ENCODE data around the gene CDK2AP2.
"Not testable (repeated sequence)": the region's sequence is repeated elsewhere in the genome, so short reads cannot be mapped to it uniquely, and the experiment has no call there.

The CDK2AP2 gene

DNA sequence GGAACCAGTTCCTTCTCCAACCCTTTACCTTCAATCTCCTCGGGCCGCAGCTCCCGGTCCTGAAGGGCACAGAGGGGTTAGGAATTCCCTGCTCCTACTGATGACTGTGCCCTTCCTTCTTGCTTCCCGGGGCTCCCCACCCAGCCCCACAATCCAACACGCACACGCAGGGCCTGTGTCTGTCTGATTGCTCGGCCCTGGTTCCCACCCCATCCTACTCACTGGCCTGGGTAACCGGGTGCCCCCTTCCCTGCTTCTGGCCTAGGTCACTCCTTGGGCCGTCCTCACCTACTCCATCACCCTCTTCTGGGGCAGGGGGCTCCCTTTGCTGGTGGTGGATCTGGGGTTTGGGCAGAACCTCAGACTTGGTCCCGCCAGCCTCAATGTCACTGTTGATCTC, 14.0 kb upstream of the CDK2AP2 start:
- in situ Hi-C loops (cut with HindIII; ENCODE audit: low sequenced_read_pairs): no loop called here
- DNase-seq (ENCODE audit: low read depth, low spot score): no peak
- no peak overlapping the region for H3K4me3 ChIP-seq (ENCODE audit: low read depth, low read length)
- TF ChIP-seq, protein P1, sequence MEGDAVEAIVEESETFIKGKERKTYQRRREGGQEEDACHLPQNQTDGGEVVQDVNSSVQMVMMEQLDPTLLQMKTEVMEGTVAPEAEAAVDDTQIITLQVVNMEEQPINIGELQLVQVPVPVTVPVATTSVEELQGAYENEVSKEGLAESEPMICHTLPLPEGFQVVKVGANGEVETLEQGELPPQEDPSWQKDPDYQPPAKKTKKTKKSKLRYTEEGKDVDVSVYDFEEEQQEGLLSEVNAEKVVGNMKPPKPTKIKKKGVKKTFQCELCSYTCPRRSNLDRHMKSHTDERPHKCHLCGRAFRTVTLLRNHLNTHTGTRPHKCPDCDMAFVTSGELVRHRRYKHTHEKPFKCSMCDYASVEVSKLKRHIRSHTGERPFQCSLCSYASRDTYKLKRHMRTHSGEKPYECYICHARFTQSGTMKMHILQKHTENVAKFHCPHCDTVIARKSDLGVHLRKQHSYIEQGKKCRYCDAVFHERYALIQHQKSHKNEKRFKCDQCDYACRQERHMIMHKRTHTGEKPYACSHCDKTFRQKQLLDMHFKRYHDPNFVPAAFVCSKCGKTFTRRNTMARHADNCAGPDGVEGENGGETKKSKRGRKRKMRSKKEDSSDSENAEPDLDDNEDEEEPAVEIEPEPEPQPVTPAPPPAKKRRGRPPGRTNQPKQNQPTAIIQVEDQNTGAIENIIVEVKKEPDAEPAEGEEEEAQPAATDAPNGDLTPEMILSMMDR (IDR thresholded peaks at IDR 0.05; ENCODE audit: low read depth, low read length): no peak

GRCh38 chr11:67520856-67521824, 13.2 kb upstream of the CDK2AP2 start:
- no peak for DNase-seq (ENCODE audit: low read depth, low spot score)
- in situ Hi-C loops (cut with HindIII; ENCODE audit: low sequenced_read_pairs): no loop called here
- TF ChIP-seq, protein P1 (IDR thresholded peaks at IDR 0.05; ENCODE audit: low read depth, low read length): no peak
- no peak overlapping the region for H3K4me3 ChIP-seq (ENCODE audit: low read depth, low read length)

- no peak overlapping the region for H3K4me3 ChIP-seq (ENCODE audit: low read depth, low read length)
- in situ Hi-C loops (cut with HindIII; ENCODE audit: low sequenced_read_pairs): no loop called here
- DNase-seq (ENCODE audit: low read depth, low spot score): no peak
- TF ChIP-seq, protein P1 (IDR thresholded peaks at IDR 0.05; ENCODE audit: low read depth, low read length): no peak
Observed at GRCh38 chr11:67519726-67520125, 11.8 kb upstream of the CDK2AP2 start.

GRCh38 chr11:67517784-67518552, 10.0 kb upstream of the CDK2AP2 start:
- no peak overlapping the region for H3K4me3 ChIP-seq (ENCODE audit: low read depth, low read length)
- in situ Hi-C loops (cut with HindIII; ENCODE audit: low sequenced_read_pairs): no loop called here
- TF ChIP-seq, protein P1 (IDR thresholded peaks at IDR 0.05; ENCODE audit: low read depth, low read length): no peak
- DNase-seq (ENCODE audit: low read depth, low spot score): no peak

GRCh38 chr11:67516806-67517205, 8.8 kb upstream of the CDK2AP2 start:
- DNase-seq (ENCODE audit: low read depth, low spot score): no peak
- in situ Hi-C loops (cut with HindIII; ENCODE audit: low sequenced_read_pairs): no loop called here
- TF ChIP-seq, protein P1 (IDR thresholded peaks at IDR 0.05; ENCODE audit: low read depth, low read length): no peak
- no peak overlapping the region for H3K4me3 ChIP-seq (ENCODE audit: low read depth, low read length)

DNA sequence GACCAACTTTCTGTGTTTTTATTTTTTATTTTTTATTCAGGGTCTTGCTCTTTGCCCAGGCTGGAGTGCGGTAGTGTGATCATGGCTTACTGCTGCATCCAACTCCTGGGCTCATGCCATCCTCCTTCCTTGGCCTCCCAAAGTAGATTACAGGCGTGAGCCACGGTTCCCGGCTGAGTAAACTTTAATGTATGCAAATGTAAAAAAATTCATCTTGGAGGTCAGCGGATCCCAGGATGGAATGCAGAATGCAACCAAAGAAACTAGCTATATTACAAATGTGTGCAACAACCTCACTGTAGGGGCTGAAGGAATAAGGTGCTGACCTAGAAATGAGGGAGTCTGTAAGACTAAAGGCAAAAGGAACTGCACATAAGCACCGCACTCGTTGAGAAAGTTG, 6.2 kb upstream of the CDK2AP2 start:
- DNase-seq (ENCODE audit: low read depth, low spot score): no peak
- TF ChIP-seq, protein P1 (IDR thresholded peaks at IDR 0.05; ENCODE audit: low read depth, low read length): no peak
- in situ Hi-C loops (cut with HindIII; ENCODE audit: low sequenced_read_pairs): no loop called here
- no peak overlapping the region for H3K4me3 ChIP-seq (ENCODE audit: low read depth, low read length)

DNA sequence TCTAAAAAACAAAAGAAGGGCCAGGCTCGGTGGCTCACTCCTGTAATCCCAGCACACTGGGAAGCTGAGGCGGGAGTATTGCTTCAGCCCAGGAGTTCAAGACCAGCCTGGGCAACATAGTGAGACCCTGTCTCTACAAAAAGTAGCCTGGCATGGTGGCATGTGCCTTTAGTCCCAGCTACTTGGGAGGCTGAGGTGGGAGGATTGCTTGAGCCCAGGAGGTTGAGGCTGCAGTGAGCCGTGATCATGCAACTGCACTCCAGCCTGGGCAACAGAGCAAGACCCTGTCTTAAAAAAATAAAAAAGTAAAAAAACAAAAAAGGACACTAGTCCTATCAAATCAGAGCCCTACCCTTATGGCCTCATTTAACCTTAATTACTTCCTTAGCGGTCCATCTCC, 3.6 kb upstream of the CDK2AP2 start:
- in situ Hi-C loops (cut with HindIII; ENCODE audit: low sequenced_read_pairs); DNase-seq (ENCODE audit: low read depth, low spot score); H3K4me3 ChIP-seq (ENCODE audit: low read depth, low read length): not testable (repeated sequence)
